IMR-90 (cell line): ENCODE results near the gene BANP. TPM values are rescaled to one million over a fixed set of nuclear protein-coding genes. Genes with fewer than 3 reads are reported as not detected.

Source experiments
- ATAC-seq: fragments of 200-7000 bp; cut with Tn5 transposase; 2 replicates; pipeline ENCODE4 v1.9.1; 2020; ENCODE audit warnings: low read depth, mild to moderate bottlenecking, moderate library complexity
- BruUV-seq: library from RNA; stranded (reverse); fragments of 400-500 nt; replicated peaks from 2 replicates; lab custom pipeline; 2021; lab: Mats Ljungman, UMichigan
- CTCF ChIA-PET: fragments of 300-600 bp; formaldehyde crosslinking; extraction: SDS; loops from one replicate; lab custom pipeline; 2021; ENCODE audit warnings: antibody characterized with exemption; lab: Yijun Ruan, JAX
- POLR2A ChIA-PET: fragments of 300-600 bp; sonication (Branson Sonifier 250); formaldehyde crosslinking; loops from one replicate; lab custom pipeline; 2022; ENCODE audit warnings: antibody characterized with exemption; ENCODE audit not compliant: unreplicated experiment; lab: Charles Lee
- DNase-seq: peaks from one replicate; pipeline ENCODE4 v3.0.0; 2013
- H2AFZ ChIP-seq: replicated peaks from 2 replicates; pipeline ENCODE3; 2013; ENCODE audit warnings: low read length, mild to moderate bottlenecking; ENCODE audit not compliant: poor library complexity
- H2AK5ac ChIP-seq: 2 replicates; pipeline ENCODE4 v1.6.1; 2013; ENCODE audit warnings: low read depth, low read length, inconsistent platforms
- H2AK9ac ChIP-seq: replicated peaks from 2 replicates; pipeline ENCODE3; 2013; ENCODE audit warnings: mild to moderate bottlenecking, low read depth, low read length, moderate library complexity; ENCODE audit not compliant: poor library complexity
- H2BK120ac ChIP-seq: 2 replicates; pipeline ENCODE4 v1.6.1; 2013; ENCODE audit warnings: low read depth, low read length, inconsistent platforms
- H2BK15ac ChIP-seq: 3 replicates; pipeline ENCODE4 v1.6.1; 2013; ENCODE audit warnings: low read depth, low read length, inconsistent platforms
- H2BK20ac ChIP-seq: 2 replicates; pipeline ENCODE4 v1.6.1; 2013; ENCODE audit warnings: low read depth, mild to moderate bottlenecking, inconsistent platforms, low read length, moderate library complexity
- H2BK5ac ChIP-seq: 2 replicates; pipeline ENCODE4 v1.6.1; 2013; ENCODE audit warnings: mild to moderate bottlenecking, low read depth, low read length, inconsistent platforms; ENCODE audit not compliant: poor library complexity, severe bottlenecking
- H3K14ac ChIP-seq: replicated peaks from 2 replicates; pipeline ENCODE4 v1.6.1; 2013; ENCODE audit warnings: low read depth, low read length, inconsistent platforms
- H3K18ac ChIP-seq: 2 replicates; pipeline ENCODE4 v1.6.1; 2013; ENCODE audit warnings: low read depth, low read length, control low read depth
- H3K23ac ChIP-seq: 2 replicates; pipeline ENCODE4 v1.6.1; 2013; ENCODE audit warnings: low read depth, low read length, inconsistent platforms
- H3K27ac ChIP-seq: 2 replicates; pipeline ENCODE4 v1.5.1; 2013; ENCODE audit warnings: mild to moderate bottlenecking, control low read depth, low read length; ENCODE audit not compliant: insufficient read depth
- H3K27me3 ChIP-seq: 2 replicates; pipeline ENCODE4 v1.6.1; 2013; ENCODE audit warnings: low read length; ENCODE audit not compliant: control insufficient read depth, insufficient read depth
- H3K36me3 ChIP-seq: 2 replicates; pipeline ENCODE4 v1.6.1; 2013; ENCODE audit warnings: low read length, mixed read lengths; ENCODE audit not compliant: control insufficient read depth, insufficient read depth
- H3K4ac ChIP-seq: 2 replicates; pipeline ENCODE4 v1.6.1; 2013; ENCODE audit warnings: low read depth, low read length, inconsistent platforms
- H3K4me1 ChIP-seq: 2 replicates; pipeline ENCODE4 v1.6.1; 2013; ENCODE audit warnings: low read length, mixed read lengths; ENCODE audit not compliant: control insufficient read depth, insufficient read depth
- H3K4me2 ChIP-seq: 2 replicates; pipeline ENCODE4 v1.6.1; 2013; ENCODE audit warnings: low read depth, mild to moderate bottlenecking, control low read depth, low read length, moderate library complexity
- H3K4me3 ChIP-seq: 2 replicates; pipeline ENCODE4 v1.5.1; 2013; ENCODE audit warnings: low read depth, mild to moderate bottlenecking, control low read depth, low read length, moderate library complexity; ENCODE audit not compliant: insufficient read depth
- H3K56ac ChIP-seq: 2 replicates; pipeline ENCODE4 v1.6.1; 2013; ENCODE audit warnings: low read length, inconsistent platforms; ENCODE audit not compliant: insufficient read depth; ENCODE audit errors: extremely low read depth
- H3K79me1 ChIP-seq, 2 experiments: 2 replicates each; pipeline ENCODE4 v1.6.1; 2013; ENCODE audit warnings: low read length in 2 of 2, inconsistent platforms in 1 of 2, low read depth in 1 of 2
- H3K9ac ChIP-seq: 2 replicates; pipeline ENCODE4 v1.6.1; 2013; ENCODE audit warnings: low read depth, low read length, control low read depth
- H3K9me1 ChIP-seq: 2 replicates; pipeline ENCODE4 v1.6.1; 2013; ENCODE audit warnings: low read length, inconsistent platforms; ENCODE audit not compliant: insufficient read depth
- H3K9me3 ChIP-seq: 2 replicates; pipeline ENCODE4 v1.6.1; 2013; ENCODE audit warnings: low read length; ENCODE audit not compliant: control insufficient read depth, insufficient read depth
- H4K20me1 ChIP-seq: 2 replicates; pipeline ENCODE4 v1.6.1; 2013; ENCODE audit warnings: low read length, inconsistent platforms; ENCODE audit not compliant: insufficient read depth
- H4K5ac ChIP-seq: 2 replicates; pipeline ENCODE4 v1.6.1; 2013; ENCODE audit warnings: mild to moderate bottlenecking, low read depth, low read length, control low read depth
- H4K8ac ChIP-seq, 2 experiments: 2 replicates each; pipeline ENCODE4 v1.6.1; 2013; ENCODE audit warnings: low read depth in 2 of 2, low read length in 2 of 2, control low read depth in 1 of 2, inconsistent platforms in 1 of 2
- H4K91ac ChIP-seq: 2 replicates; pipeline ENCODE4 v1.6.1; 2013; ENCODE audit warnings: low read depth, low read length, inconsistent platforms; ENCODE audit not compliant: insufficient read depth
- BHLHE40 ChIP-seq: fragments of 150-350 bp; IDR thresholded peaks from 2 replicates; pipeline ENCODE4 v1.6.1; 2016; ENCODE audit warnings: mild to moderate bottlenecking, low read depth, low read length
- CEBPB ChIP-seq: IDR thresholded peaks from 2 replicates; pipeline ENCODE4 v1.6.1; 2012; ENCODE audit warnings: low read depth, low read length, improper control_type of control experiment
- CHD1 ChIP-seq: IDR thresholded peaks from 2 replicates; pipeline ENCODE4 v1.6.1; 2012; ENCODE audit warnings: low read depth, low read length, improper control_type of control experiment
- CTCF ChIP-seq: conservative IDR thresholded peaks from 2 replicates; pipeline ENCODE4 v1.5.1; 2012; ENCODE audit warnings: mild to moderate bottlenecking, low read depth, low read length, improper control_type of control experiment
- ELK1 ChIP-seq: fragments of 150-350 bp; IDR thresholded peaks from 2 replicates; pipeline ENCODE4 v1.6.1; 2016; ENCODE audit warnings: low read depth, mild to moderate bottlenecking, low read length, moderate library complexity, borderline replicate concordance
- FOS ChIP-seq: fragments of 150-350 bp; IDR thresholded peaks from 2 replicates; pipeline ENCODE4 v1.6.1; 2016; ENCODE audit warnings: low read depth, low read length
- MAFK ChIP-seq: IDR thresholded peaks from 2 replicates; pipeline ENCODE4 v1.6.1; 2012; ENCODE audit warnings: low read depth, low read length, improper control_type of control experiment
- MAZ ChIP-seq: IDR thresholded peaks from 2 replicates; pipeline ENCODE4 v1.6.1; 2012; ENCODE audit warnings: low read depth, mild to moderate bottlenecking, low read length, improper control_type of control experiment, moderate library complexity, borderline replicate concordance
- MXI1 ChIP-seq: IDR thresholded peaks from 2 replicates; pipeline ENCODE4 v1.6.1; 2012; ENCODE audit warnings: low read depth, mild to moderate bottlenecking, low read length, moderate library complexity, borderline replicate concordance
- NFE2L2 ChIP-seq: fragments of 150-350 bp; IDR thresholded peaks from 2 replicates; pipeline ENCODE4 v1.6.1; 2016; ENCODE audit warnings: low read depth, mild to moderate bottlenecking, low read length
- POLR2A ChIP-seq: IDR thresholded peaks from 2 replicates; pipeline ENCODE4 v1.6.1; 2012; ENCODE audit warnings: mild to moderate bottlenecking, low read depth, low read length
- RAD21 ChIP-seq: IDR thresholded peaks from 2 replicates; pipeline ENCODE4 v1.6.1; 2012; ENCODE audit warnings: low read length, improper control_type of control experiment
- RCOR1 ChIP-seq: IDR thresholded peaks from 2 replicates; pipeline ENCODE4 v1.6.1; 2012; ENCODE audit warnings: mild to moderate bottlenecking, low read length, improper control_type of control experiment; ENCODE audit not compliant: insufficient replicate concordance
- RFX5 ChIP-seq: IDR thresholded peaks from 2 replicates; pipeline ENCODE4 v1.8.0; 2012; ENCODE audit warnings: low read depth, mild to moderate bottlenecking, low read length, moderate library complexity
- SMC3 ChIP-seq: fragments of 150-350 bp; IDR thresholded peaks from 2 replicates; pipeline ENCODE4 v1.6.1; 2016; ENCODE audit warnings: low read depth, mild to moderate bottlenecking, antibody characterized with exemption, low read length, moderate library complexity
- WGBS, 2 experiments: methylation state at CpG; one replicate each; pipeline versions ENCODE4 v1.1.5 to v1.1.7; 2013; ENCODE audit warnings: missing lambda C conversion rate in 2 of 2; ENCODE audit not compliant: insufficient read length in 1 of 2; ENCODE audit errors: extremely low coverage in 2 of 2; 5-methylcytosine and 5-hydroxymethylcytosine counted together
- dilution Hi-C: fragments of 300-500 bp; cut with HindIII; formaldehyde crosslinking; loops from one replicate; pipeline ENCODE4 v1.14.3; 2018; ENCODE audit warnings: low sequenced_read_pairs; ENCODE audit not compliant: unreplicated experiment
- in situ Hi-C: fragments of 300-500 bp; cut with MboI; formaldehyde crosslinking; loops from 3 replicates; pipeline ENCODE4 v1.14.3; 2019; ENCODE audit warnings: low sequenced_read_pairs, inconsistent platforms, mixed read lengths
- intact Hi-C: fragments of 100-400 bp; cut with micrococcal nuclease; formaldehyde crosslinking; loops from 2 replicates; pipeline ENCODE4 v1.10.0; 2022
- polyA plus RNA-seq, 3 experiments: library from polyadenylated mRNA; depleted of rRNA; stranded (reverse); fragments of >200 nt; gene quantifications; 2 replicates each; pipeline ENCODE4 v1.2.3, GENCODE V29; 2012; ENCODE audit warnings: low replicate concordance in 1 of 3
- total RNA-seq: library from RNA; depleted of rRNA; stranded (reverse); fragments of >200 nt; gene quantifications from 2 replicates; pipeline ENCODE4 v1.2.3, GENCODE V29; 2012
- TF ChIP-seq, protein P1 (sequence below): fragments of 150-350 bp; IDR thresholded peaks from 2 replicates; pipeline ENCODE4 v1.6.1; 2017; ENCODE audit warnings: mild to moderate bottlenecking, antibody characterized with exemption, low read length, low read depth

The BANP gene
- total and polyA plus RNA-seq, 2 of the 4 experiments (the other 2 are of a cell fraction): 17.4 to 17.9 TPM

DNA sequence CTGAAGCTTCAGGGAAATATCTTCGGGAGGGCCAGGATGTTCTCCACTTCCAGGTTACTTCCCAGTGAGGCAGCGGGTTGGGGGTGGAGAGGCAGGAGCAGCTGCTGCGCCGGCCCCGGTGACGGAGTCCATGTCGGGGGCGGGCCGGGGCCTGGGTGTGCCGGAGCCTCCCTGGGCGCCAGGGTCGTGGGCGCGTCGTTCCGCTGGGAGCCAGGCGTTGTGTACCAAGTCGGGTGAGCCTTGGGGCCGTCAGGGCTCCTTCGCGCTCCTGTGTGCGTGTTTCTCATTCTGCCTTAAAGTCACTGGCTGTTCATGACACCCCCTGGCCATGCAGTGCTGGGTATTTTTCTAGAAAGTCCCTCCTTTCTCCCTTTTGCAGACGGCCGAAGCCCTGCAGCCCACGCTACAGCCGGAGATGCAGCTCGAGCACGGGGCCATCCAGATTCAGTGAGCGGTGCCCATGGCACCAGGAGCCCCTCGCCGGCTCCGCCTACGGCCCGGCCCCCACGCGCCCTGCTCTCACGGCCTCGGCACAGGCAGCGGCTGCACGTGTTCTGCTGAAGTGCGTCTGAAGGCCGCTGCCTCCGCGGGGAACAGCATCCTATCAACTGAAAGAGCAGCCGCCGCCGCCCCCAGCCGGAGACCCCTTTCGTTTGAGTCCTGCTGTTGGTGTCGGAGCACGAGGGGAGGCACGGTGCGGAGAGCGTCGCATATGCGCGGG, 125.1 kb downstream of the BANP start:
- in situ Hi-C loops: no loop called here
- TF ChIP-seq RCOR1 (no peak), POLR2A (no peak), CHD1 (no peak), SMC3 (no peak), ELK1 (no peak), CEBPB (no peak), MAFK (no peak), NFE2L2 (no peak), FOS (no peak), MAZ (no peak), CTCF (no peak), MXI1 (no peak), RFX5 (no peak), BHLHE40 (no peak), RAD21 (no peak)
- TF ChIP-seq, protein P1, sequence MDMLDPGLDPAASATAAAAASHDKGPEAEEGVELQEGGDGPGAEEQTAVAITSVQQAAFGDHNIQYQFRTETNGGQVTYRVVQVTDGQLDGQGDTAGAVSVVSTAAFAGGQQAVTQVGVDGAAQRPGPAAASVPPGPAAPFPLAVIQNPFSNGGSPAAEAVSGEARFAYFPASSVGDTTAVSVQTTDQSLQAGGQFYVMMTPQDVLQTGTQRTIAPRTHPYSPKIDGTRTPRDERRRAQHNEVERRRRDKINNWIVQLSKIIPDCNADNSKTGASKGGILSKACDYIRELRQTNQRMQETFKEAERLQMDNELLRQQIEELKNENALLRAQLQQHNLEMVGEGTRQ: no peak
- BruUV-seq: no TSS peak
- ATAC-seq (no peak), DNase-seq (no peak)
- H2BK15ac ChIP-seq: no peak overlapping the region
- H3K27ac ChIP-seq: no peak overlapping the region
- 0 out of 2 replicates have a peak, but pooled peaks cover 2% of the 10 kb centered on the region for H3K9me1 ChIP-seq
- no peak overlapping the region for H3K56ac ChIP-seq
- H2AK5ac ChIP-seq: no peak overlapping the region
- no peak overlapping the region for H3K9ac ChIP-seq
- 95% methylated on average over 49 of the region's 57 CpGs; no CpG with 5 or more reads in 1 of the 2 experiments for WGBS, 2 experiments
- no peak overlapping the region for H4K5ac ChIP-seq
- no peak overlapping the region for H2BK20ac ChIP-seq
- H4K91ac ChIP-seq: no peak overlapping the region
- intact Hi-C loops: no loop called here
- no peak overlapping the region for H3K4ac ChIP-seq
- no peak overlapping the region for H4K8ac ChIP-seq
- H2AK9ac ChIP-seq: no peak overlapping the region
- H3K79me1 ChIP-seq: no peaks in the 10 kb centered on the region
- no peak overlapping the region for H3K23ac ChIP-seq
- H4K20me1 ChIP-seq: no peaks in the 10 kb centered on the region; the same call in 1 of the 2 replicates
- H3K4me3 ChIP-seq: no peak overlapping the region
- no peak overlapping the region for H2BK5ac ChIP-seq
- no peak overlapping the region for H3K4me2 ChIP-seq
- H3K18ac ChIP-seq: no peak overlapping the region
- H3K36me3 ChIP-seq: peaks cover 29% of the 10 kb centered on the region
- H3K14ac ChIP-seq: no peak overlapping the region
- ChIA-PET CTCF (no interaction called here), POLR2A (no interaction called here)
- H3K4me1 ChIP-seq: no peaks in the 10 kb centered on the region
- dilution Hi-C loops: no loop called here
- H3K27me3 ChIP-seq: no peaks in the 10 kb centered on the region
- peaks cover 3% of the 10 kb centered on the region for H3K9me3 ChIP-seq
- H2AFZ ChIP-seq: no peak overlapping the region
- H2BK120ac ChIP-seq: no peak overlapping the region
